H1 (cell line): ENCODE data around the gene SERGEF. TPM values are rescaled to one million over a fixed set of nuclear protein-coding genes. Genes with fewer than 3 reads are reported as not detected.

Experiments
- CTCF ChIA-PET: fragments of 300-600 bp; sonication (Branson Sonifier 250); formaldehyde crosslinking; loops from one replicate; lab custom pipeline; 2021; ENCODE audit not compliant: partially characterized antibody; lab: Charles Lee
- POLR2A ChIA-PET: fragments of 300-600 bp; sonication (Branson Sonifier 250); formaldehyde crosslinking; loops from one replicate; lab custom pipeline; 2021; ENCODE audit warnings: inconsistent platforms; ENCODE audit not compliant: partially characterized antibody; lab: Charles Lee
- DNase-seq, 2 experiments: peaks; one replicate each; pipeline versions ENCODE4 v3.0.0 to v3.0.0-alpha.2; 2010 to 2022; ENCODE audit warnings: low spot score in 2 of 2, low read depth in 1 of 2, mixed read lengths in 1 of 2
- FAIRE-seq: peaks from 2 replicates; lab custom pipeline; 2011; peaks lifted over from hg19 to GRCh38; lab: Jason Lieb, UNC
- H2AFZ ChIP-seq: 2 replicates; pipeline ENCODE4 v1.8.1; 2012; ENCODE audit warnings: low read length, inconsistent platforms
- H2AK5ac ChIP-seq: 2 replicates; pipeline ENCODE4 v1.6.1; 2013; ENCODE audit warnings: low read depth, low read length
- H2BK120ac ChIP-seq: replicated peaks from 2 replicates; pipeline ENCODE3; 2013; ENCODE audit warnings: low read depth, low read length, inconsistent platforms
- H2BK12ac ChIP-seq: 2 replicates; pipeline ENCODE4 v1.6.1; 2013; ENCODE audit warnings: low read depth, low read length
- H2BK15ac ChIP-seq: 2 replicates; pipeline ENCODE4 v1.6.1; 2013; ENCODE audit warnings: low read length
- H2BK20ac ChIP-seq: 2 replicates; pipeline ENCODE4 v1.6.1; 2013; ENCODE audit warnings: low read length
- H2BK5ac ChIP-seq: 2 replicates; pipeline ENCODE4 v1.6.1; 2013; ENCODE audit warnings: low read depth, low read length
- H3K14ac ChIP-seq: 2 replicates; pipeline ENCODE4 v1.6.1; 2013; ENCODE audit warnings: inconsistent platforms; ENCODE audit not compliant: insufficient read length
- H3K18ac ChIP-seq: 2 replicates; pipeline ENCODE4 v1.6.1; 2013; ENCODE audit warnings: low read length; ENCODE audit errors: extremely low read depth
- H3K23ac ChIP-seq: 2 replicates; pipeline ENCODE4 v1.6.1; 2013; ENCODE audit warnings: inconsistent platforms; ENCODE audit not compliant: insufficient read length
- H3K23me2 ChIP-seq: 2 replicates; pipeline ENCODE4 v1.6.1; 2013; ENCODE audit warnings: low read depth, low read length
- H3K27ac ChIP-seq: 2 replicates; pipeline ENCODE4 v1.6.1; 2011; ENCODE audit warnings: low read depth, low read length, inconsistent platforms
- H3K27me3 ChIP-seq, 4 experiments: replicated peaks in 1 of 4; 1 replicate in 1 of 4; 2 replicates in 3 of 4; pipeline versions ENCODE4 v1.6.1 to v1.8.1; 2011 to 2013; ENCODE audit warnings: low read length in 3 of 4, mild to moderate bottlenecking in 3 of 4, inconsistent platforms in 2 of 4, mixed read lengths in 2 of 4, moderate library complexity in 1 of 4; ENCODE audit not compliant: control insufficient read depth in 3 of 4, insufficient read depth in 3 of 4; ENCODE audit errors: extremely low read depth in 1 of 4
- H3K36me3 ChIP-seq, 4 experiments: 2 replicates each; pipeline versions ENCODE4 v1.6.1 to v1.8.1; 2011 to 2013; ENCODE audit warnings: mild to moderate bottlenecking in 4 of 4, low read length in 3 of 4, moderate library complexity in 2 of 4, control low read depth in 1 of 4, inconsistent platforms in 1 of 4; ENCODE audit not compliant: insufficient read depth in 4 of 4, control insufficient read depth in 2 of 4
- H3K4ac ChIP-seq: replicated peaks from 2 replicates; pipeline ENCODE3; 2013; ENCODE audit warnings: low read length, low read depth, mixed read lengths, inconsistent platforms; ENCODE audit not compliant: insufficient read length
- H3K4me1 ChIP-seq, 4 experiments: replicated peaks in 1 of 4; 1 replicate in 1 of 4; 2 replicates in 3 of 4; pipeline versions ENCODE4 v1.6.1 to v1.8.1; 2011 to 2013; ENCODE audit warnings: low read length in 3 of 4, inconsistent platforms in 2 of 4, mixed read lengths in 1 of 4; ENCODE audit not compliant: insufficient read depth in 4 of 4, control insufficient read depth in 3 of 4
- H3K4me2 ChIP-seq, 2 experiments: 2 replicates each; pipeline versions ENCODE4 v1.6.1 to v1.8.1; 2011 to 2013; ENCODE audit warnings: low read depth in 2 of 2, low read length in 2 of 2, control low read depth in 1 of 2, inconsistent platforms in 1 of 2, mild to moderate bottlenecking in 1 of 2; ENCODE audit not compliant: insufficient read depth in 1 of 2
- H3K4me3 ChIP-seq, 4 experiments: fragments of 200-600, 300-600 bp in 1 of 4; sonication (generic), shearing (Covaris generic), sonication (Bioruptor Twin) in 1 of 4; 2 replicates each; pipeline versions ENCODE4 v1.5.1 to v1.8.1; 2011 to 2016; ENCODE audit warnings: low read length in 4 of 4, low read depth in 3 of 4, control low read depth in 2 of 4, inconsistent platforms in 2 of 4, mild to moderate bottlenecking in 2 of 4, mixed read lengths in 1 of 4, moderate library complexity in 1 of 4; ENCODE audit not compliant: insufficient read depth in 2 of 4; ENCODE audit errors: extremely low read depth in 1 of 4
- H3K56ac ChIP-seq: replicated peaks from 2 replicates; pipeline ENCODE3; 2013; ENCODE audit warnings: low read depth, mild to moderate bottlenecking, mixed read lengths, low read length, inconsistent platforms; ENCODE audit not compliant: insufficient read length
- H3K79me1 ChIP-seq: 2 replicates; pipeline ENCODE4 v1.6.1; 2013; ENCODE audit warnings: low read depth, low read length, control low read depth
- H3K79me2 ChIP-seq, 2 experiments: 2 replicates each; pipeline versions ENCODE4 v1.6.1 to v1.8.1; 2012 to 2013; ENCODE audit warnings: low read length in 2 of 2, mild to moderate bottlenecking in 2 of 2, inconsistent platforms in 1 of 2; ENCODE audit not compliant: insufficient read depth in 2 of 2, control insufficient read depth in 1 of 2
- H3K9ac ChIP-seq, 4 experiments: replicated peaks in 1 of 4; 1 replicate in 1 of 4; 2 replicates in 3 of 4; pipeline versions ENCODE4 v1.6.1 to v1.8.1; 2011 to 2013; ENCODE audit warnings: low read depth in 3 of 4, low read length in 3 of 4, control low read depth in 2 of 4, mild to moderate bottlenecking in 2 of 4, moderate library complexity in 2 of 4, inconsistent platforms in 1 of 4; ENCODE audit errors: extremely low read depth in 1 of 4
- H3K9me3 ChIP-seq, 2 experiments: 2 replicates each; pipeline versions ENCODE4 v1.6.1 to v1.8.1; 2012 to 2013; ENCODE audit warnings: mild to moderate bottlenecking in 2 of 2, moderate library complexity in 2 of 2, control low read depth in 1 of 2, inconsistent platforms in 1 of 2, low read depth in 1 of 2, low read length in 1 of 2, mixed read lengths in 1 of 2; ENCODE audit not compliant: insufficient read depth in 2 of 2
- H4K20me1 ChIP-seq, 2 experiments: replicated peaks in 1 of 2; 2 replicates each; pipeline versions ENCODE3 to v1.8.1; 2011 to 2013; ENCODE audit warnings: inconsistent platforms in 2 of 2, low read length in 2 of 2, mild to moderate bottlenecking in 1 of 2; ENCODE audit not compliant: insufficient read depth in 2 of 2, control insufficient read depth in 1 of 2
- H4K5ac ChIP-seq: 2 replicates; pipeline ENCODE4 v1.6.1; 2013; ENCODE audit warnings: low read length, low read depth, mixed read lengths, inconsistent platforms; ENCODE audit not compliant: insufficient read length
- H4K8ac ChIP-seq: 2 replicates; pipeline ENCODE4 v1.8.0; 2013; ENCODE audit warnings: mild to moderate bottlenecking, moderate library complexity, low read length, inconsistent platforms; ENCODE audit not compliant: insufficient read depth; ENCODE audit errors: extremely low read depth
- H4K91ac ChIP-seq: replicated peaks from 2 replicates; pipeline ENCODE3; 2013; ENCODE audit warnings: low read length, mixed read lengths, inconsistent platforms; ENCODE audit not compliant: insufficient read length
- CHD2 ChIP-seq: IDR thresholded peaks from 2 replicates; pipeline ENCODE4 v1.6.1; 2012; ENCODE audit warnings: low read length, improper control_type of control experiment
- EZH2 ChIP-seq: fragments of 200-600 bp; sonication (generic); IDR thresholded peaks from 2 replicates; pipeline ENCODE4 v1.7.1; 2012; ENCODE audit warnings: low read depth, mild to moderate bottlenecking, moderate library complexity, low read length, inconsistent platforms; ENCODE audit not compliant: severe bottlenecking
- HDAC6 ChIP-seq: IDR thresholded peaks from one replicate; pipeline ENCODE4 v1.7.1; 2012; ENCODE audit warnings: low read depth, mild to moderate bottlenecking, inconsistent platforms, low read length, moderate library complexity
- RFX5 ChIP-seq: IDR thresholded peaks from 2 replicates; pipeline ENCODE4 v1.6.1; 2011; ENCODE audit warnings: low read depth, low read length, improper control_type of control experiment, borderline replicate concordance
- RXRA ChIP-seq: IDR thresholded peaks from 2 replicates; pipeline ENCODE4 v1.6.1; 2011; ENCODE audit warnings: low read depth, mild to moderate bottlenecking, low read length, moderate library complexity; ENCODE audit not compliant: insufficient read depth
- SIN3A ChIP-seq, 2 experiments: IDR thresholded peaks in 1 of 2; conservative IDR thresholded peaks in 1 of 2; 2 replicates each; pipeline ENCODE4 v1.6.1; 2011 to 2012; ENCODE audit warnings: low read length in 2 of 2, improper control_type of control experiment in 1 of 2, low read depth in 1 of 2, mild to moderate bottlenecking in 1 of 2
- SIRT6 ChIP-seq: IDR thresholded peaks from one replicate; pipeline ENCODE4 v1.7.1; 2012; ENCODE audit warnings: low read length, inconsistent platforms
- TAF7 ChIP-seq: optimal IDR thresholded peaks from 2 replicates; pipeline ENCODE3; 2011; ENCODE audit warnings: low read depth, mild to moderate bottlenecking, inconsistent platforms, low read length, moderate library complexity, borderline replicate concordance
- TBP ChIP-seq: IDR thresholded peaks from 2 replicates; pipeline ENCODE4 v1.6.1; 2011; ENCODE audit warnings: low read depth, low read length, improper control_type of control experiment
- YY1 ChIP-seq: IDR thresholded peaks from 2 replicates; pipeline ENCODE4 v1.6.1; 2011; ENCODE audit warnings: low read depth, mild to moderate bottlenecking, low read length
- ZNF274 ChIP-seq: IDR thresholded peaks from 2 replicates; pipeline ENCODE4 v1.7.0; 2012; ENCODE audit warnings: low read length, borderline replicate concordance; ENCODE audit errors: extremely low read depth
- WGBS, 2 experiments: shearing (Covaris generic) in 1 of 2; methylation state at CpG; one replicate each; pipeline versions ENCODE4 v1.1.6 to v1.1.7; 2013 to 2015; ENCODE audit warnings: low lambda C conversion rate in 2 of 2, mixed read lengths in 2 of 2, inconsistent platforms in 1 of 2, low coverage in 1 of 2, missing lambda C conversion rate in 1 of 2; ENCODE audit not compliant: insufficient replicate concordance in 2 of 2, insufficient coverage in 1 of 2, insufficient read length in 1 of 2; ENCODE audit errors: extremely low coverage in 1 of 2, missing lambda C conversion rate in 1 of 2; 5-methylcytosine and 5-hydroxymethylcytosine counted together
- polyA plus RNA-seq, 7 experiments: library from polyadenylated mRNA; depleted of rRNA in 3 of 7; stranded (reverse) in 5 of 7; unstranded in 2 of 7; fragments of >200 nt in 5 of 7; fragments of 200-250 nt in 2 of 7; gene quantifications; 1 replicate in 5 of 7; 2 replicates in 1 of 7; 4 replicates in 1 of 7; pipeline versions ENCODE4 v1.2.1 to v1.2.3, GENCODE V29; 2011 to 2013; ENCODE audit warnings: missing spikeins in 2 of 7, mixed read lengths in 2 of 7
- total RNA-seq: library from RNA; stranded (reverse); fragmentation: NEBNext Ultra II Directional; extraction: Animal tissue kit (Norgen Biotek cat#: 25700); gene quantifications from 2 replicates; pipeline ENCODE4 v1.2.1, GENCODE V29; 2021
- TF ChIP-seq, protein P1 (sequence below): IDR thresholded peaks from 2 replicates; pipeline ENCODE4 v1.6.1; 2012; ENCODE audit warnings: inconsistent platforms
- TF ChIP-seq, protein P2 (sequence below): IDR thresholded peaks from 2 replicates; pipeline ENCODE4 v1.6.1; 2012; ENCODE audit warnings: inconsistent platforms

Gene SERGEF
- total and polyA plus RNA-seq, 2 of the 8 experiments (the other 6 are each of a cell fraction or from before 2014, with no cell fraction given) = 16.6 to 28.8 TPM

DNA sequence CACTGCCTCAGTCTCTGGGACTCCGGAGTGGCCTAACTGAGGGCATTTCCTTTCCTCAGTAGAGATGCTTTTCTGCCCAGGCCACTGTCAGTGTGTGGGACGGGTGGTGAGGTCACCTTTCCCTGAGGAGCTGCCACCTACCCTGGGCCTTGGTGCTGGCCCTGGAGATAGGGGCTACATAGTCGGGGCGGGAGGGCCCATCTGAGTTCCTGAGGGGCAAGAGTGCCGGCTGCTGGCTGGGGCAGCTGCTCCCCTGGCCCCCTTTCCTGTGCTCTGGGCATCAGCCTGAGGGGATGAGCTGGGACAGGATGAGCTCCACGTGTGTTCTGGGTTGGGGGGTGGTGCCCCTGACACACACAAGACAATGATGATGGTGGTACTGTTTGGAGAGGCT is 272.9 kb downstream of the SERGEF start:
- DNase-seq (no peak), FAIRE-seq (no peak)
- Histone ChIP-seq H3K9me3 (peaks cover 0 to 9% of the 10 kb centered on the region in 2 experiments; a peak in 2 of 4 replicates), H2BK15ac (0 out of 2 replicates have a peak overlapping the region, but pooled peaks have one; percentile 99), H3K4me3 (no peak overlapping the region), H3K79me1 (no peaks in the 10 kb centered on the region), H3K4ac (no peak overlapping the region), H3K56ac (no peak overlapping the region), H4K20me1 (peaks cover 6 to 11% of the 10 kb centered on the region in 2 experiments), H3K23ac (no peak overlapping the region), H3K36me3 (peaks cover 0 to 10% (median 0%) of the 10 kb centered on the region in 4 experiments; a peak in 1 of 8 replicates), H2AK5ac (peak overlapping the region; percentile 71; the same call in 1 of the 2 replicates), H3K4me2 (peak overlapping the region in 1 of 2 experiments; percentile 78; a peak in 1 of 4 replicates), H3K27me3 (peaks cover 18 to 41% (median 40%) of the 10 kb centered on the region in 4 experiments), H2BK12ac (peak overlapping the region; percentile 52; the same call in 1 of the 2 replicates), H2AFZ (no peak overlapping the region), H3K9ac (no peak overlapping the region), H4K8ac (no peak overlapping the region), H2BK20ac (peak overlapping the region; percentile 95), H4K91ac (peak overlapping the region; percentile 56), H3K18ac (no peak overlapping the region), H2BK120ac (no peak overlapping the region), H3K4me1 (peaks cover 3 to 30% (median 13%) of the 10 kb centered on the region in 4 experiments), H3K79me2 (no peaks in the 10 kb centered on the region), H4K5ac (no peak overlapping the region), H2BK5ac (no peak overlapping the region), H3K27ac (no peak overlapping the region), H3K23me2 (peaks cover 10% of the 10 kb centered on the region; the same call in 1 of the 2 replicates), H3K14ac (no peak overlapping the region)
- 95% methylated on average over 4 of the region's 6 CpGs; no CpG with 5 or more reads in 1 of the 2 experiments for WGBS, 2 experiments
- POLR2A ChIA-PET = no interaction called here
- CTCF ChIA-PET = interaction anchor here (0.9 to 16.5 kb wide), 15 partner anchors 6 to 251 kb away, joined by 3 to 290 read pairs (median 5); partner anchors contain the start of genes KCNC1 and MYOD1
- TF ChIP-seq RXRA (no peak), HDAC6 (no peak), SIRT6 (no peak), YY1 (no peak), EZH2 (no peak), ZNF274 (no peak), RFX5 (no peak), SIN3A (conservative IDR thresholded peaks at IDR 0.05 in 1 of 2, IDR thresholded peaks at IDR 0.05 in 1 of 2; ENCODE audit: low read depth in 1 of 2, low read length in 2 of 2) (no peak), TBP (no peak), CHD2 (no peak), TAF7 (no peak)
- TF ChIP-seq, protein P1, sequence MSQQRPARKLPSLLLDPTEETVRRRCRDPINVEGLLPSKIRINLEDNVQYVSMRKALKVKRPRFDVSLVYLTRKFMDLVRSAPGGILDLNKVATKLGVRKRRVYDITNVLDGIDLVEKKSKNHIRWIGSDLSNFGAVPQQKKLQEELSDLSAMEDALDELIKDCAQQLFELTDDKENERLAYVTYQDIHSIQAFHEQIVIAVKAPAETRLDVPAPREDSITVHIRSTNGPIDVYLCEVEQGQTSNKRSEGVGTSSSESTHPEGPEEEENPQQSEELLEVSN = no peak
- TF ChIP-seq, protein P2, sequence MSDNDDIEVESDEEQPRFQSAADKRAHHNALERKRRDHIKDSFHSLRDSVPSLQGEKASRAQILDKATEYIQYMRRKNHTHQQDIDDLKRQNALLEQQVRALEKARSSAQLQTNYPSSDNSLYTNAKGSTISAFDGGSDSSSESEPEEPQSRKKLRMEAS = no peak
